HCT116 (cell line): ENCODE data around the gene SYNE3.

Experiments used
- ATF3 ChIP-seq: IDR thresholded peaks from 2 replicates; pipeline ENCODE4 v1.6.1; 2012
- CTCF ChIP-seq, 3 experiments: fragments of 200-600 bp in 1 of 3; sonication (generic) in 1 of 3; IDR thresholded peaks in 2 of 3; conservative IDR thresholded peaks in 1 of 3; 2 replicates each; pipeline ENCODE4 v1.5.1; 2012 to 2017; ENCODE audit warnings: low read depth in 2 of 3, low read length in 2 of 3, antibody characterized with exemption in 1 of 3, borderline replicate concordance in 1 of 3, control low read depth in 1 of 3, mild to moderate bottlenecking in 1 of 3, mixed read lengths in 1 of 3, mixed run types in 1 of 3, moderate library complexity in 1 of 3; ENCODE audit not compliant: insufficient read depth in 1 of 3
- ELF1 ChIP-seq: IDR thresholded peaks from 2 replicates; pipeline ENCODE4 v1.6.1; 2012; ENCODE audit warnings: low read depth, borderline replicate concordance
- EZH2 ChIP-seq: fragments of 200-600 bp; sonication (generic); IDR thresholded peaks from 2 replicates; pipeline ENCODE4 v1.6.1; 2017; ENCODE audit warnings: antibody characterized with exemption, mixed run types
- FOSL1 ChIP-seq: IDR thresholded peaks from 2 replicates; pipeline ENCODE4 v1.6.1; 2012; ENCODE audit warnings: low read depth
- JUND ChIP-seq: IDR thresholded peaks from 2 replicates; pipeline ENCODE4 v1.6.1; 2012
- POLR2A ChIP-seq: IDR thresholded peaks from 2 replicates; pipeline ENCODE4 v1.7.0; 2011; ENCODE audit warnings: borderline replicate concordance; ENCODE audit not compliant: insufficient read depth, insufficient read length; ENCODE audit errors: extremely low read depth
- POLR2AphosphoS5 ChIP-seq: IDR thresholded peaks from 2 replicates; pipeline ENCODE4 v1.6.1; 2011; ENCODE audit warnings: mild to moderate bottlenecking, low read depth, low read length, moderate library complexity
- RAD21 ChIP-seq: IDR thresholded peaks from 2 replicates; pipeline ENCODE4 v1.6.1; 2012; ENCODE audit warnings: low read depth, mild to moderate bottlenecking
- YY1 ChIP-seq: IDR thresholded peaks from 2 replicates; pipeline ENCODE4 v1.6.1; 2011; ENCODE audit warnings: low read length, low read depth, moderate library complexity, mild to moderate bottlenecking; ENCODE audit not compliant: insufficient replicate concordance; ENCODE audit errors: extremely low read depth
- ZNF274 ChIP-seq: fragments of 200-500 bp; sonication (Bioruptor generic); IDR thresholded peaks from 2 replicates; pipeline ENCODE4 v1.6.1; 2014; ENCODE audit warnings: mild to moderate bottlenecking, low read depth, low read length, inconsistent platforms

GRCh38 chr14:95509495-95509894 is 7.0 kb downstream of the SYNE3 start:
- TF ChIP-seq ATF3 (no peak), CTCF (IDR thresholded peaks at IDR 0.05 in 2 of 3, conservative IDR thresholded peaks at IDR 0.05 in 1 of 3; ENCODE audit: borderline replicate concordance in 1 of 3, insufficient read depth in 1 of 3, low read depth in 2 of 3, low read length in 2 of 3) (no peak), JUND (no peak), POLR2AphosphoS5 (no peak), RAD21 (no peak), POLR2A (no peak), FOSL1 (no peak), YY1 (no peak), EZH2 (no peak), ZNF274 (no peak), ELF1 (no peak)
